Omental fat pad (tissue), 4 donors: ENCODE data around the gene ZNF41. TPM values are rescaled to one million over a fixed set of nuclear protein-coding genes. Genes with fewer than 3 reads are reported as not detected.

Experiments
- ATAC-seq: fragments of 150-250 bp; one replicate; pipeline ENCODE4 v1.9.1; 2016; ENCODE audit warnings: mild to moderate bottlenecking, moderate library complexity; ENCODE audit not compliant: low FRiP score
- DNase-seq: peaks from one replicate; pipeline ENCODE4 v3.0.0-alpha.2; 2019; ENCODE audit warnings: low spot score
- total RNA-seq, 4 donors: library from RNA; depleted of rRNA; stranded (reverse); fragments of >200 nt; gene quantifications; one replicate each; pipeline ENCODE4 v1.1.0, GENCODE V29; 2016
- TF ChIP-seq, protein P1 (sequence below), 3 donors: fragments of 450-650 bp; IDR thresholded peaks; one replicate each; pipeline ENCODE4 v1.5.1; 2016 to 2017; ENCODE audit warnings: antibody characterized with exemption in 3 of 3, mild to moderate bottlenecking in 3 of 3, moderate library complexity in 2 of 3

The ZNF41 gene
- total RNA-seq: 10 to 100 TPM in 1 of 4 donors, 1 to 10 TPM in 3; 6.6 to 13.6 (median 8.8) TPM

DNA sequence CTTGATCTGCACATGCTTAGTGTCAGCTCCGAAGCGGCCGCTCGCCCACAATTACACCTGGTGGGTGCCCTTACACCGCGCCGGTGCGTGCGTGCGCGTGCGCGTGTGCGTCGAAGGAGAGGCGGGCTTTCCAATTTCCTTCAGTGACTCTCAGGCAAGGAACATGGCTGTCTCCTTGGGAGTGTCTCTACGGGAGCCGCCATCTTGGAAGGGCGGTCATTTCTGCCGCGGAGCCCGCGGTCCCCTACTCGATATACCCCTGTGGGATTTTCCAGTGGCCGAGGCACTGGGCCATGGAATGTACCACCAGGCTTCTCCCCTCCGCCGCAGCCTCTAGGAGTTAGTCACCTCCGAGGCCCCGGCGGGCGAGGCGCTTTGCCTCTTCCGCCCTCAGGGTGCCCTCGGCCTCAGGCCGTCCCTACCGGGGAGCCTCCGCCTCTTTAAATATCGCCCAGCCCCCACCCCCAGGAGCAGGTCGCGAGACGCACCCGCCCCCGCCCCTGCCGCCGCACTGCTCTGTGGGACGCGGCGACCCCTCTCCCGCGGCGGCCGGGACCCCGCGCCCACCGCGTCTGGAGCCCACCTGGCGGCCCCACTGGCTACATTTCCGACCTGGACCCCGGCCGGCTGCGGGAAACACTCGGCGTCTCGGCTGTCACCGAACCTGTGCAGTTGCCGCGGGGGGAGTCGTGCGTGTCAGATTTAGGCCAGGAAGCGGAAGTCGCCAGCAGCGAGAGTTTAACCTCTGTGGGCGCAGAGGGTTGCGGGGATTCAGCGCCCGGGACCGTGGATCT, at the start of gene ZNF41:
Gene ZNF41, minus strand, starts transcription at position 711 of the 794 bp plus-strand sequence. CDS start 15,741 bp downstream, outside the sequence.
- ATAC-seq (peak; percentile 89), DNase-seq (peak; percentile 25)
- TF ChIP-seq, protein P1, sequence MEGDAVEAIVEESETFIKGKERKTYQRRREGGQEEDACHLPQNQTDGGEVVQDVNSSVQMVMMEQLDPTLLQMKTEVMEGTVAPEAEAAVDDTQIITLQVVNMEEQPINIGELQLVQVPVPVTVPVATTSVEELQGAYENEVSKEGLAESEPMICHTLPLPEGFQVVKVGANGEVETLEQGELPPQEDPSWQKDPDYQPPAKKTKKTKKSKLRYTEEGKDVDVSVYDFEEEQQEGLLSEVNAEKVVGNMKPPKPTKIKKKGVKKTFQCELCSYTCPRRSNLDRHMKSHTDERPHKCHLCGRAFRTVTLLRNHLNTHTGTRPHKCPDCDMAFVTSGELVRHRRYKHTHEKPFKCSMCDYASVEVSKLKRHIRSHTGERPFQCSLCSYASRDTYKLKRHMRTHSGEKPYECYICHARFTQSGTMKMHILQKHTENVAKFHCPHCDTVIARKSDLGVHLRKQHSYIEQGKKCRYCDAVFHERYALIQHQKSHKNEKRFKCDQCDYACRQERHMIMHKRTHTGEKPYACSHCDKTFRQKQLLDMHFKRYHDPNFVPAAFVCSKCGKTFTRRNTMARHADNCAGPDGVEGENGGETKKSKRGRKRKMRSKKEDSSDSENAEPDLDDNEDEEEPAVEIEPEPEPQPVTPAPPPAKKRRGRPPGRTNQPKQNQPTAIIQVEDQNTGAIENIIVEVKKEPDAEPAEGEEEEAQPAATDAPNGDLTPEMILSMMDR (IDR thresholded peaks at IDR 0.05): no peak

DNA sequence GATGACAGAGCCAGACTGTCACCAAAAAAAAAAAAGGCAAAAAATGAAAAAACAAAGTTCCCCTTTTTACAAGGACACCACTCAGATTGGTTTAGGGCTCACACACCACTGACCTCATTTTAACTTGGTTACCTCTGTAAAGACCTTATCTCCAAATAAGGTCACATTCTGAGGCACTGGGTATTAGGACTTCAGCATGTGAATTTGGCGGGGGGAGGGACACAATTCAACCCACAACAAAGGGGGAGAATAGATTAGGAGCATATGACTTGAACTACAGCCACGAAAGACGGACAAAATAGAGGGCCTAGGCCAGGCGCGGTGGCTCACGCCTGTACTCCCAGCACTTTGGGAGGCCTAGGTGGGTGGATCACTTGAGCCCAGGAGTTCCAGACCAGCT, 47.0 kb upstream of the ZNF41 start:
- no peak for ATAC-seq
- TF ChIP-seq, protein P1 (IDR thresholded peaks at IDR 0.05): no peak
- DNase-seq: no peak

DNA sequence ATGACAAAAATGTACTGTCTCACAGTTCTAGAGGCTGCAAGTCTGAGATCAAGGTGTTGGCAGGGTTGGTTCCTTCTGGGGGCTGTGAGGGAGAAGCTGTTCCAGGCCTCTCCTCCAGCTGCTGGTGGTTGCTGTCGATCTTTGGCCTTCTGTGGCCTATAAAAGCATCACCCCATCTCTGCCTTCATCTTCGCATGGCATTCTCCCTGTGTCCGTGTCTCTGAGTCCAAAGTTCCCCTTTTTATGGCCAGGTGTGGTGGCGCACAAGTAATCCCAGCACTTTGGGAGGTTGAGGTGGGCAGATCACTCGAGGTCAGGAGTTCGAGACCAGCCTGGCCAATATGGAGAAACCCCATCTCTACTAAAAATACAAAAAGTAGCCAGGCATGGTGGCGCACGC, 46.5 kb upstream of the ZNF41 start:
- TF ChIP-seq, protein P1 (IDR thresholded peaks at IDR 0.05): no peak
- no peak for ATAC-seq
- DNase-seq: no peak

DNA sequence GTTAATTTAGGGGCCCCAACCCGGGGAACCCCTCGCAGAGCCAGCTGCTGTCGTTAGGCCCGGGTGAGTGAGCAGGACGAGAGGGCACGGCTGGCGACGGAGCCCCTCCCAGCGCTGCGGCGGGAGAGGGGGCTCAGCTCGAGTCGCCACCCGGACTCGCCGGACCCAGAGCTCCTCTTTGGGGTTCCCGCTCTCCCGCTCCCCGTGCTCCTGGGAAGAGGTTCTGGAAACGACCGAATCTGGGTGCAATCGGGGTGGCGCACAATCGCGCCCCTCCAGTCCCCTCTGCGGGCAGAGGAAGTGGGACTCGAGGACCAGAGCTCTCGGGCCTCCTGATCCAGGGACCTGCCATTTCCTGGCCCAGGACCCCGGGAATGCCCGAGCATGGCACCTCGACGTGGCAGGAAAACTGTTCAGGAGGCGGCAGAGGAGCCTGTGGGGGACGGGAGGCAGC, 40.7 kb upstream of the ZNF41 start:
- DNase-seq (no peak), ATAC-seq (no peak)
- TF ChIP-seq, protein P1 (IDR thresholded peaks at IDR 0.05): no peak

DNA sequence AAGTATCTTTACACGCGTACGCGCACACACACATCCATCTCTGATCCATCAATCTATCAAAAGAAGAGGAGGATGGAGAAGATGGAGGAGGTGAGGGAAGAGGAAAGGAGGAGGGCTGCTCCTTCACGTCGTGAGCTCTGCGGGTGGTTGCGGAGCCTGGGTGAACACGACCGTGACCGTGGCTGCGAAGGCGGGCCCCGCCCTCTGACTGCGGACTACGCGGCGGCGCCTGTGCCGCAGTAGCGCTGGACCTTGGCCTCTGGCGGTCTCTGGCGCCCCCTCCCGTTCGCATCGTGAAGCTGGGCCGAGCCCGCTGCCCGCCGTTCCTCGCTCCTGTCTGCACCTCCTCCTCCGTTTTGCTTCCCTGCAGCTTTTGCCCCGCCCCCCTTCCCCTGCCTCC, 40.3 kb upstream of the ZNF41 start:
- DNase-seq (peak; percentile 64), ATAC-seq (peak; percentile 96)
- TF ChIP-seq, protein P1 (IDR thresholded peaks at IDR 0.05): peak in 1 of 3 donors; percentile 45

DNA sequence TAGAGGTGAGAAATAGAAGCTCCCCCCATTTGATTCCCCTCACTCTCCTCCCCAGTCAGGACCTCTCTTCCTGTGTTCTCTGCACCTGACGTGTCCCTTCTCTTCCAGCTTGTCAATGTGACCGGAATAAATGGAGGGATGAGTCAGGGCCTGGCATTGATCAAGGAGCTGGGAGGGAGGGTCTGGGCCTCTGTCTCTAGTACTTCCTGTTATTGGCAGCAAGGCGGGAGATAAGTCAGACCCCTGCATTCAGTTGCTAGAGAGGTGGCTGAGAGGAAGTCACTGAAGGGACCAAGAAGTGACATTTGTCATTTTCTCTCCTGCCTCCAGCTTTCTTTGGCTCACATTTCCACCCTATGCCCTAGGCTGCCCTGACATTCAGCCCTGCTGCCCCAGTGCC, 35.1 kb upstream of the ZNF41 start:
- DNase-seq (no peak), ATAC-seq (no peak)
- TF ChIP-seq, protein P1 (IDR thresholded peaks at IDR 0.05): no peak
